ENCODE results near the gene ERN2. TPM values are rescaled to one million over a fixed set of nuclear protein-coding genes. Genes with fewer than 3 reads are reported as not detected.
A peak's percentile ranks its signal among the peaks of the same experiment; 100 is the strongest.

Gene ERN2
- polyA plus RNA-seq (2013, experiment 1 of 2): 0.06 TPM
- polyA plus RNA-seq (2013, experiment 2 of 2): 0.05 TPM

GRCh38 chr16:23712976-23713375, at the start of gene ERN2:
ERN2 (minus strand) TSS chr16:23713222; CDS start chr16:23713187, 35 bp downstream.
- H2BK120ac ChIP-seq (ENCODE audit: low read depth, low read length): no peak within 1 kb of the TSS
- DNase-seq: no peak
- no peak within 1 kb of the TSS for H3K4me3 ChIP-seq (ENCODE audit: insufficient read depth in 1 of 2, low read depth in 1 of 2, low read length in 2 of 2)
- no peak within 1 kb of the TSS for H3K4ac ChIP-seq (ENCODE audit: low read depth in 1 of 2, low read length in 2 of 2)
- H4K91ac ChIP-seq (ENCODE audit: low read length): no peak within 1 kb of the TSS
- no peak within 1 kb of the TSS for H2AK5ac ChIP-seq (ENCODE audit: low read length, severe bottlenecking)
- H3K14ac ChIP-seq (ENCODE audit: low read length in 2 of 2): no peak within 1 kb of the TSS
- 8% methylated on average over 30 of the region's 37 CpGs for WGBS
- H3K27me3 ChIP-seq (ENCODE audit: control insufficient read depth in 1 of 2, insufficient read depth in 1 of 2, low read length in 2 of 2): peaks cover 57 to 63% of the 10 kb centered on the region in 2 experiments
- peaks cover 6% of the 10 kb centered on the region for H3K4me1 ChIP-seq (ENCODE audit: control insufficient read depth, insufficient read depth, low read depth, low read length)
- no peak within 1 kb of the TSS for H2BK12ac ChIP-seq (ENCODE audit: low read length in 2 of 2)
- H3K9me3 ChIP-seq (ENCODE audit: control insufficient read depth, low read length): peaks cover 24% of the 10 kb centered on the region
- H3K79me1 ChIP-seq (replicated peaks; ENCODE audit: low read length, poor library complexity, severe bottlenecking): no peaks in the 10 kb centered on the region
- H3K36me3 ChIP-seq (ENCODE audit: control insufficient read depth in 1 of 2, insufficient read depth in 2 of 2, low read depth in 1 of 2, low read length in 2 of 2): no peaks in the 10 kb centered on the region
- H2BK15ac ChIP-seq (ENCODE audit: low read depth, poor library complexity, severe bottlenecking): no peak within 1 kb of the TSS
- H3K4me2 ChIP-seq (ENCODE audit: low read length, poor library complexity, severe bottlenecking): no peak within 1 kb of the TSS
- H2AFZ ChIP-seq (ENCODE audit: low read depth, low read length): no peak within 1 kb of the TSS
- H3K9ac ChIP-seq (ENCODE audit: low read length): no peak within 1 kb of the TSS
- H4K8ac ChIP-seq (ENCODE audit: low read length): no peak within 1 kb of the TSS
- no peak within 1 kb of the TSS for H3K23ac ChIP-seq (ENCODE audit: low read length in 2 of 2)
- no peak within 1 kb of the TSS for H2BK5ac ChIP-seq (ENCODE audit: low read depth, low read length, poor library complexity, severe bottlenecking)
- no peak within 1 kb of the TSS for H3K27ac ChIP-seq (ENCODE audit: low read length, poor library complexity, severe bottlenecking)
- no peak within 1 kb of the TSS for H3K18ac ChIP-seq (ENCODE audit: low read depth in 1 of 2, low read length in 2 of 2)

DNA sequence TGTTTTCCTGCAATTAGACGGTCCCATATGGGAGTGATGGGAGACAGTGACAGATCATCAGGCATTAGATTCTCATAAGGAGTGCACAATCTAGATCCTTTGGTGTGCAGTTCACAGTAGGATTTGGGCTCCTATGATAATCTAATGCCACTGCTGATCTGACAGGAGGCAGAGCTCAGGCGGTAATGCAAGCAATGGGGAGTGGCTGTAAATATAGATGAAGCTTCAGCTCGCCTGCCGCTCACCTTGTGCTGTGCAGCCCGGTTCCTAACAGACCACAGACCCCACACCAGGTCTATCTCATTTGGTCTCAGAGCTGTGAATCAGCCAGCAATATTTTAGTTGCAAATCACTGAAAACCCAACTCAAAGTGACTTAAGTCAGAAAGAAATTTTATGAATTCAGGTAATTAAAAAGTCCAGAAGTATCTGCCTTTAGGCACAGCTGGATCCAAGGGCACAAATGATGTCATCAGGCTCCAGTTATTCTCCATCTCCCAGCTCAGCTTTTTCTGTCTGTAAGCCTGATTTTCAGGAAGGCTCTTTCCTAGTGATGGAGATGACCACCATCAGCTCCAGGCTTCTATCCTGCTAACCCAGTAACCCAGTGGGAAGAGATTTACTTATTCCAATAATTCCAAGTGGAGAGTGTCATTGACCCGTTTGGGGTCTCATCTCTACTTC, 45.1 kb upstream of the ERN2 start:
- no peaks in the 10 kb centered on the region for H3K79me1 ChIP-seq (replicated peaks; ENCODE audit: low read length, poor library complexity, severe bottlenecking)
- no peak overlapping the region for H3K4me3 ChIP-seq (ENCODE audit: insufficient read depth in 1 of 2, low read depth in 1 of 2, low read length in 2 of 2)
- H3K27ac ChIP-seq (ENCODE audit: low read length, poor library complexity, severe bottlenecking): no peak overlapping the region
- H2AK5ac ChIP-seq (ENCODE audit: low read length, severe bottlenecking): no peak overlapping the region
- H3K23ac ChIP-seq (ENCODE audit: low read length in 2 of 2): no peak overlapping the region
- H3K4me2 ChIP-seq (ENCODE audit: low read length, poor library complexity, severe bottlenecking): no peak overlapping the region
- H3K4me1 ChIP-seq (ENCODE audit: control insufficient read depth, insufficient read depth, low read depth, low read length): peaks cover 7% of the 10 kb centered on the region
- no peak overlapping the region for H4K91ac ChIP-seq (ENCODE audit: low read length)
- H2BK12ac ChIP-seq (ENCODE audit: low read length in 2 of 2): no peak overlapping the region
- 62% methylated on average over 6 of the region's 6 CpGs for WGBS
- H3K36me3 ChIP-seq (ENCODE audit: control insufficient read depth in 1 of 2, insufficient read depth in 2 of 2, low read depth in 1 of 2, low read length in 2 of 2): peaks cover 0 to 4% of the 10 kb centered on the region in 2 experiments
- no peaks in the 10 kb centered on the region for H3K9me3 ChIP-seq (ENCODE audit: control insufficient read depth, low read length)
- H3K14ac ChIP-seq (ENCODE audit: low read length in 2 of 2): no peak overlapping the region
- DNase-seq: no peak
- H2BK120ac ChIP-seq (ENCODE audit: low read depth, low read length): no peak overlapping the region
- H3K4ac ChIP-seq (ENCODE audit: low read depth in 1 of 2, low read length in 2 of 2): no peak overlapping the region
- no peak overlapping the region for H2AFZ ChIP-seq (ENCODE audit: low read depth, low read length)
- H3K9ac ChIP-seq (ENCODE audit: low read length): no peak overlapping the region
- no peak overlapping the region for H4K8ac ChIP-seq (ENCODE audit: low read length)
- no peak overlapping the region for H2BK15ac ChIP-seq (ENCODE audit: low read depth, poor library complexity, severe bottlenecking)
- H3K18ac ChIP-seq (ENCODE audit: low read depth in 1 of 2, low read length in 2 of 2): no peak overlapping the region
- peaks cover 40 to 49% of the 10 kb centered on the region in 2 experiments for H3K27me3 ChIP-seq (ENCODE audit: control insufficient read depth in 1 of 2, insufficient read depth in 1 of 2, low read length in 2 of 2)
- no peak overlapping the region for H2BK5ac ChIP-seq (ENCODE audit: low read depth, low read length, poor library complexity, severe bottlenecking)

DNA sequence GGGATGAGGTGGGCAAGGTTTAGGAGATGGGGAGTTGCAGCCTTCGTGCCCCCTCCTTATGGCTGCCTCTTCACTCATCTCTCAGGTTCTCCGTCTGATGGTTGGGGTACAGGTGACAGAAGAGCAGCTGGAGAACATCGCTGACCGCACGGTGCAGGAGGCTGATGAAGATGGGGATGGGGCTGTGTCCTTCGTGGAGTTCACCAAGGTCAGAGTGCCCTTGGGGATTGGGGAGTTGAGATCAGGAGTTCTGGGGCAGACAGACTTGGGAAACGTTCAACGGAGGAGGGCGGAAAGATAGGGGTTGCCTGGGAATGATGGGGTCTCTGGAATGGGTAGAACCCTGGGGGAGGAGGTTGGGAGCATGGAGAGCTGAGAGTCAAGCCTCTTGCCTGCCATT, 44.1 kb upstream of the ERN2 start:
- Histone ChIP-seq H3K23ac (ENCODE audit: low read length in 2 of 2) (no peak overlapping the region), H3K27me3 (ENCODE audit: control insufficient read depth in 1 of 2, insufficient read depth in 1 of 2, low read length in 2 of 2) (peaks cover 44 to 56% of the 10 kb centered on the region in 2 experiments), H2AFZ (ENCODE audit: low read depth, low read length) (no peak overlapping the region), H3K14ac (ENCODE audit: low read length in 2 of 2) (no peak overlapping the region), H3K4me1 (ENCODE audit: control insufficient read depth, insufficient read depth, low read depth, low read length) (peaks cover 7% of the 10 kb centered on the region), H3K9ac (ENCODE audit: low read length) (no peak overlapping the region), H3K79me1 (replicated peaks; ENCODE audit: low read length, poor library complexity, severe bottlenecking) (no peaks in the 10 kb centered on the region), H3K18ac (ENCODE audit: low read depth in 1 of 2, low read length in 2 of 2) (no peak overlapping the region), H3K4me3 (ENCODE audit: insufficient read depth in 1 of 2, low read depth in 1 of 2, low read length in 2 of 2) (no peak overlapping the region), H2BK12ac (ENCODE audit: low read length in 2 of 2) (no peak overlapping the region), H2AK5ac (ENCODE audit: low read length, severe bottlenecking) (no peak overlapping the region), H3K9me3 (ENCODE audit: control insufficient read depth, low read length) (no peaks in the 10 kb centered on the region), H2BK5ac (ENCODE audit: low read depth, low read length, poor library complexity, severe bottlenecking) (no peak overlapping the region), H4K91ac (ENCODE audit: low read length) (no peak overlapping the region), H2BK15ac (ENCODE audit: low read depth, poor library complexity, severe bottlenecking) (no peak overlapping the region), H4K8ac (ENCODE audit: low read length) (no peak overlapping the region), H3K4me2 (ENCODE audit: low read length, poor library complexity, severe bottlenecking) (no peak overlapping the region), H3K36me3 (ENCODE audit: control insufficient read depth in 1 of 2, insufficient read depth in 2 of 2, low read depth in 1 of 2, low read length in 2 of 2) (peaks cover 0 to 4% of the 10 kb centered on the region in 2 experiments), H3K27ac (ENCODE audit: low read length, poor library complexity, severe bottlenecking) (no peak overlapping the region), H3K4ac (ENCODE audit: low read depth in 1 of 2, low read length in 2 of 2) (no peak overlapping the region), H2BK120ac (ENCODE audit: low read depth, low read length) (no peak overlapping the region)
- 75% methylated on average over 8 of the region's 9 CpGs for WGBS
- no peak for DNase-seq

- Histone ChIP-seq H3K9me3 (ENCODE audit: control insufficient read depth, low read length) (no peaks in the 10 kb centered on the region), H3K23ac (ENCODE audit: low read length in 2 of 2) (no peak overlapping the region), H3K4me3 (ENCODE audit: insufficient read depth in 1 of 2, low read depth in 1 of 2, low read length in 2 of 2) (no peak overlapping the region), H3K4me2 (ENCODE audit: low read length, poor library complexity, severe bottlenecking) (no peak overlapping the region), H2BK120ac (ENCODE audit: low read depth, low read length) (no peak overlapping the region), H2BK12ac (ENCODE audit: low read length in 2 of 2) (no peak overlapping the region), H3K18ac (ENCODE audit: low read depth in 1 of 2, low read length in 2 of 2) (no peak overlapping the region), H4K91ac (ENCODE audit: low read length) (peak overlapping the region; percentile 11), H2BK15ac (ENCODE audit: low read depth, poor library complexity, severe bottlenecking) (no peak overlapping the region), H3K4me1 (ENCODE audit: control insufficient read depth, insufficient read depth, low read depth, low read length) (peaks cover 7% of the 10 kb centered on the region), H3K9ac (ENCODE audit: low read length) (no peak overlapping the region), H2BK5ac (ENCODE audit: low read depth, low read length, poor library complexity, severe bottlenecking) (no peak overlapping the region), H3K27me3 (ENCODE audit: control insufficient read depth in 1 of 2, insufficient read depth in 1 of 2, low read length in 2 of 2) (peaks cover 44 to 56% of the 10 kb centered on the region in 2 experiments), H3K27ac (ENCODE audit: low read length, poor library complexity, severe bottlenecking) (no peak overlapping the region), H3K36me3 (ENCODE audit: control insufficient read depth in 1 of 2, insufficient read depth in 2 of 2, low read depth in 1 of 2, low read length in 2 of 2) (peaks cover 0 to 4% of the 10 kb centered on the region in 2 experiments), H3K14ac (ENCODE audit: low read length in 2 of 2) (no peak overlapping the region), H3K4ac (ENCODE audit: low read depth in 1 of 2, low read length in 2 of 2) (no peak overlapping the region), H2AK5ac (ENCODE audit: low read length, severe bottlenecking) (no peak overlapping the region), H4K8ac (ENCODE audit: low read length) (no peak overlapping the region), H3K79me1 (replicated peaks; ENCODE audit: low read length, poor library complexity, severe bottlenecking) (no peaks in the 10 kb centered on the region), H2AFZ (ENCODE audit: low read depth, low read length) (no peak overlapping the region)
- DNase-seq: no peak
- WGBS: 75% methylated on average over 15 of the region's 15 CpGs
These were observed 42.4 kb upstream of the ERN2 start for GRCh38 chr16:23755484-23755809.
